HL-60 (cell line): ENCODE data around the gene CBX5.

Source experiments
- GABPA ChIP-seq: IDR thresholded peaks from 2 replicates; pipeline ENCODE4 v1.6.1; 2012; ENCODE audit warnings: low read depth
- POLR2AphosphoS5 ChIP-seq: IDR thresholded peaks from 2 replicates; pipeline ENCODE4 v1.6.1; 2012; ENCODE audit warnings: low read depth
- TF ChIP-seq, protein P1 (sequence below): IDR thresholded peaks from one replicate; pipeline ENCODE4 v1.5.1; 2011; ENCODE audit warnings: low read length, control low read depth, inconsistent platforms; ENCODE audit not compliant: insufficient read depth
- TF ChIP-seq, protein P2 (sequence below): IDR thresholded peaks from 2 replicates; pipeline ENCODE4 v1.6.1; 2012; ENCODE audit warnings: low read depth; ENCODE audit not compliant: insufficient replicate concordance

DNA sequence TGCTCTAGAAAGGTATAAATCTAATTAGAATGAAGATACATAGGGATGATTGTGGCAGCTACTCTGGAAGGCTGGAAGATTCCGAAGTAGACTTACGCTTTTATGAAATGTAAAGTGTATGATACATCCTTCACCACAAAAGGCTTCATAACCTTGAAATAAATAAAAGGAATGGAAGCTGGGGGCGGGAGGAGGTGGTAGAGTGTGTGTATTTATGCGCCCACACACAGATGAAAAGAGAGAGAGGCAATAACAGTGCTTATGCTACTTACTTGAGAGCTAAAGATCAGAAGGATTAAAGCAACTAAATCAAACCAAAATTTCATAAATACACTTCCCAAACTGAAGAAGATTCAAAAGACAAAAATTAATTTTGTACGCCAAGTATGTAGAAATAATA lies 30.4 kb downstream of the CBX5 start:
- TF ChIP-seq, protein P1, sequence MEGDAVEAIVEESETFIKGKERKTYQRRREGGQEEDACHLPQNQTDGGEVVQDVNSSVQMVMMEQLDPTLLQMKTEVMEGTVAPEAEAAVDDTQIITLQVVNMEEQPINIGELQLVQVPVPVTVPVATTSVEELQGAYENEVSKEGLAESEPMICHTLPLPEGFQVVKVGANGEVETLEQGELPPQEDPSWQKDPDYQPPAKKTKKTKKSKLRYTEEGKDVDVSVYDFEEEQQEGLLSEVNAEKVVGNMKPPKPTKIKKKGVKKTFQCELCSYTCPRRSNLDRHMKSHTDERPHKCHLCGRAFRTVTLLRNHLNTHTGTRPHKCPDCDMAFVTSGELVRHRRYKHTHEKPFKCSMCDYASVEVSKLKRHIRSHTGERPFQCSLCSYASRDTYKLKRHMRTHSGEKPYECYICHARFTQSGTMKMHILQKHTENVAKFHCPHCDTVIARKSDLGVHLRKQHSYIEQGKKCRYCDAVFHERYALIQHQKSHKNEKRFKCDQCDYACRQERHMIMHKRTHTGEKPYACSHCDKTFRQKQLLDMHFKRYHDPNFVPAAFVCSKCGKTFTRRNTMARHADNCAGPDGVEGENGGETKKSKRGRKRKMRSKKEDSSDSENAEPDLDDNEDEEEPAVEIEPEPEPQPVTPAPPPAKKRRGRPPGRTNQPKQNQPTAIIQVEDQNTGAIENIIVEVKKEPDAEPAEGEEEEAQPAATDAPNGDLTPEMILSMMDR: no peak
- TF ChIP-seq, protein P2, sequence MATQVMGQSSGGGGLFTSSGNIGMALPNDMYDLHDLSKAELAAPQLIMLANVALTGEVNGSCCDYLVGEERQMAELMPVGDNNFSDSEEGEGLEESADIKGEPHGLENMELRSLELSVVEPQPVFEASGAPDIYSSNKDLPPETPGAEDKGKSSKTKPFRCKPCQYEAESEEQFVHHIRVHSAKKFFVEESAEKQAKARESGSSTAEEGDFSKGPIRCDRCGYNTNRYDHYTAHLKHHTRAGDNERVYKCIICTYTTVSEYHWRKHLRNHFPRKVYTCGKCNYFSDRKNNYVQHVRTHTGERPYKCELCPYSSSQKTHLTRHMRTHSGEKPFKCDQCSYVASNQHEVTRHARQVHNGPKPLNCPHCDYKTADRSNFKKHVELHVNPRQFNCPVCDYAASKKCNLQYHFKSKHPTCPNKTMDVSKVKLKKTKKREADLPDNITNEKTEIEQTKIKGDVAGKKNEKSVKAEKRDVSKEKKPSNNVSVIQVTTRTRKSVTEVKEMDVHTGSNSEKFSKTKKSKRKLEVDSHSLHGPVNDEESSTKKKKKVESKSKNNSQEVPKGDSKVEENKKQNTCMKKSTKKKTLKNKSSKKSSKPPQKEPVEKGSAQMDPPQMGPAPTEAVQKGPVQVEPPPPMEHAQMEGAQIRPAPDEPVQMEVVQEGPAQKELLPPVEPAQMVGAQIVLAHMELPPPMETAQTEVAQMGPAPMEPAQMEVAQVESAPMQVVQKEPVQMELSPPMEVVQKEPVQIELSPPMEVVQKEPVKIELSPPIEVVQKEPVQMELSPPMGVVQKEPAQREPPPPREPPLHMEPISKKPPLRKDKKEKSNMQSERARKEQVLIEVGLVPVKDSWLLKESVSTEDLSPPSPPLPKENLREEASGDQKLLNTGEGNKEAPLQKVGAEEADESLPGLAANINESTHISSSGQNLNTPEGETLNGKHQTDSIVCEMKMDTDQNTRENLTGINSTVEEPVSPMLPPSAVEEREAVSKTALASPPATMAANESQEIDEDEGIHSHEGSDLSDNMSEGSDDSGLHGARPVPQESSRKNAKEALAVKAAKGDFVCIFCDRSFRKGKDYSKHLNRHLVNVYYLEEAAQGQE: no peak
- TF ChIP-seq POLR2AphosphoS5 (no peak), GABPA (no peak)
